H1 (cell line): ENCODE data around the gene DHX9. TPM values are rescaled to one million over a fixed set of nuclear protein-coding genes. Genes with fewer than 3 reads are reported as not detected.
A peak's percentile ranks its signal among the peaks of the same experiment; 100 is the strongest.

Experiments
- CTCF ChIA-PET: fragments of 300-600 bp; sonication (Branson Sonifier 250); formaldehyde crosslinking; loops from one replicate; lab custom pipeline; 2021; ENCODE audit not compliant: partially characterized antibody; lab: Charles Lee
- POLR2A ChIA-PET: fragments of 300-600 bp; sonication (Branson Sonifier 250); formaldehyde crosslinking; loops from one replicate; lab custom pipeline; 2021; ENCODE audit warnings: inconsistent platforms; ENCODE audit not compliant: partially characterized antibody; lab: Charles Lee
- DNase-seq, 2 experiments: peaks; one replicate each; pipeline versions ENCODE4 v3.0.0 to v3.0.0-alpha.2; 2010 to 2022; ENCODE audit warnings: low spot score in 2 of 2, low read depth in 1 of 2, mixed read lengths in 1 of 2
- FAIRE-seq: peaks from 2 replicates; lab custom pipeline; 2011; peaks lifted over from hg19 to GRCh38; lab: Jason Lieb, UNC
- H2AFZ ChIP-seq: 2 replicates; pipeline ENCODE4 v1.8.1; 2012; ENCODE audit warnings: low read length, inconsistent platforms
- H2AK5ac ChIP-seq: 2 replicates; pipeline ENCODE4 v1.6.1; 2013; ENCODE audit warnings: low read depth, low read length
- H2BK120ac ChIP-seq: replicated peaks from 2 replicates; pipeline ENCODE3; 2013; ENCODE audit warnings: low read depth, low read length, inconsistent platforms
- H2BK12ac ChIP-seq: 2 replicates; pipeline ENCODE4 v1.6.1; 2013; ENCODE audit warnings: low read depth, low read length
- H2BK15ac ChIP-seq: 2 replicates; pipeline ENCODE4 v1.6.1; 2013; ENCODE audit warnings: low read length
- H2BK20ac ChIP-seq: 2 replicates; pipeline ENCODE4 v1.6.1; 2013; ENCODE audit warnings: low read length
- H2BK5ac ChIP-seq: 2 replicates; pipeline ENCODE4 v1.6.1; 2013; ENCODE audit warnings: low read depth, low read length
- H3K14ac ChIP-seq: 2 replicates; pipeline ENCODE4 v1.6.1; 2013; ENCODE audit warnings: inconsistent platforms; ENCODE audit not compliant: insufficient read length
- H3K18ac ChIP-seq: 2 replicates; pipeline ENCODE4 v1.6.1; 2013; ENCODE audit warnings: low read length; ENCODE audit errors: extremely low read depth
- H3K23ac ChIP-seq: 2 replicates; pipeline ENCODE4 v1.6.1; 2013; ENCODE audit warnings: inconsistent platforms; ENCODE audit not compliant: insufficient read length
- H3K23me2 ChIP-seq: 2 replicates; pipeline ENCODE4 v1.6.1; 2013; ENCODE audit warnings: low read depth, low read length
- H3K27ac ChIP-seq: 2 replicates; pipeline ENCODE4 v1.6.1; 2011; ENCODE audit warnings: low read depth, low read length, inconsistent platforms
- H3K27me3 ChIP-seq, 4 experiments: replicated peaks in 1 of 4; 1 replicate in 1 of 4; 2 replicates in 3 of 4; pipeline versions ENCODE4 v1.6.1 to v1.8.1; 2011 to 2013; ENCODE audit warnings: low read length in 3 of 4, mild to moderate bottlenecking in 3 of 4, inconsistent platforms in 2 of 4, mixed read lengths in 2 of 4, moderate library complexity in 1 of 4; ENCODE audit not compliant: control insufficient read depth in 3 of 4, insufficient read depth in 3 of 4; ENCODE audit errors: extremely low read depth in 1 of 4
- H3K36me3 ChIP-seq, 4 experiments: 2 replicates each; pipeline versions ENCODE4 v1.6.1 to v1.8.1; 2011 to 2013; ENCODE audit warnings: mild to moderate bottlenecking in 4 of 4, low read length in 3 of 4, moderate library complexity in 2 of 4, control low read depth in 1 of 4, inconsistent platforms in 1 of 4; ENCODE audit not compliant: insufficient read depth in 4 of 4, control insufficient read depth in 2 of 4
- H3K4ac ChIP-seq: replicated peaks from 2 replicates; pipeline ENCODE3; 2013; ENCODE audit warnings: low read length, low read depth, mixed read lengths, inconsistent platforms; ENCODE audit not compliant: insufficient read length
- H3K4me1 ChIP-seq, 4 experiments: replicated peaks in 1 of 4; 1 replicate in 1 of 4; 2 replicates in 3 of 4; pipeline versions ENCODE4 v1.6.1 to v1.8.1; 2011 to 2013; ENCODE audit warnings: low read length in 3 of 4, inconsistent platforms in 2 of 4, mixed read lengths in 1 of 4; ENCODE audit not compliant: insufficient read depth in 4 of 4, control insufficient read depth in 3 of 4
- H3K4me2 ChIP-seq, 2 experiments: 2 replicates each; pipeline versions ENCODE4 v1.6.1 to v1.8.1; 2011 to 2013; ENCODE audit warnings: low read depth in 2 of 2, low read length in 2 of 2, control low read depth in 1 of 2, inconsistent platforms in 1 of 2, mild to moderate bottlenecking in 1 of 2; ENCODE audit not compliant: insufficient read depth in 1 of 2
- H3K4me3 ChIP-seq, 4 experiments: fragments of 200-600, 300-600 bp in 1 of 4; sonication (generic), shearing (Covaris generic), sonication (Bioruptor Twin) in 1 of 4; 2 replicates each; pipeline versions ENCODE4 v1.5.1 to v1.8.1; 2011 to 2016; ENCODE audit warnings: low read length in 4 of 4, low read depth in 3 of 4, control low read depth in 2 of 4, inconsistent platforms in 2 of 4, mild to moderate bottlenecking in 2 of 4, mixed read lengths in 1 of 4, moderate library complexity in 1 of 4; ENCODE audit not compliant: insufficient read depth in 2 of 4; ENCODE audit errors: extremely low read depth in 1 of 4
- H3K56ac ChIP-seq: replicated peaks from 2 replicates; pipeline ENCODE3; 2013; ENCODE audit warnings: low read depth, mild to moderate bottlenecking, mixed read lengths, low read length, inconsistent platforms; ENCODE audit not compliant: insufficient read length
- H3K79me1 ChIP-seq: 2 replicates; pipeline ENCODE4 v1.6.1; 2013; ENCODE audit warnings: low read depth, low read length, control low read depth
- H3K79me2 ChIP-seq, 2 experiments: 2 replicates each; pipeline versions ENCODE4 v1.6.1 to v1.8.1; 2012 to 2013; ENCODE audit warnings: low read length in 2 of 2, mild to moderate bottlenecking in 2 of 2, inconsistent platforms in 1 of 2; ENCODE audit not compliant: insufficient read depth in 2 of 2, control insufficient read depth in 1 of 2
- H3K9ac ChIP-seq, 4 experiments: replicated peaks in 1 of 4; 1 replicate in 1 of 4; 2 replicates in 3 of 4; pipeline versions ENCODE4 v1.6.1 to v1.8.1; 2011 to 2013; ENCODE audit warnings: low read depth in 3 of 4, low read length in 3 of 4, control low read depth in 2 of 4, mild to moderate bottlenecking in 2 of 4, moderate library complexity in 2 of 4, inconsistent platforms in 1 of 4; ENCODE audit errors: extremely low read depth in 1 of 4
- H3K9me3 ChIP-seq, 2 experiments: 2 replicates each; pipeline versions ENCODE4 v1.6.1 to v1.8.1; 2012 to 2013; ENCODE audit warnings: mild to moderate bottlenecking in 2 of 2, moderate library complexity in 2 of 2, control low read depth in 1 of 2, inconsistent platforms in 1 of 2, low read depth in 1 of 2, low read length in 1 of 2, mixed read lengths in 1 of 2; ENCODE audit not compliant: insufficient read depth in 2 of 2
- H4K20me1 ChIP-seq, 2 experiments: replicated peaks in 1 of 2; 2 replicates each; pipeline versions ENCODE3 to v1.8.1; 2011 to 2013; ENCODE audit warnings: inconsistent platforms in 2 of 2, low read length in 2 of 2, mild to moderate bottlenecking in 1 of 2; ENCODE audit not compliant: insufficient read depth in 2 of 2, control insufficient read depth in 1 of 2
- H4K5ac ChIP-seq: 2 replicates; pipeline ENCODE4 v1.6.1; 2013; ENCODE audit warnings: low read length, low read depth, mixed read lengths, inconsistent platforms; ENCODE audit not compliant: insufficient read length
- H4K8ac ChIP-seq: 2 replicates; pipeline ENCODE4 v1.8.0; 2013; ENCODE audit warnings: mild to moderate bottlenecking, moderate library complexity, low read length, inconsistent platforms; ENCODE audit not compliant: insufficient read depth; ENCODE audit errors: extremely low read depth
- H4K91ac ChIP-seq: replicated peaks from 2 replicates; pipeline ENCODE3; 2013; ENCODE audit warnings: low read length, mixed read lengths, inconsistent platforms; ENCODE audit not compliant: insufficient read length
- HDAC6 ChIP-seq: IDR thresholded peaks from one replicate; pipeline ENCODE4 v1.7.1; 2012; ENCODE audit warnings: low read depth, mild to moderate bottlenecking, inconsistent platforms, low read length, moderate library complexity
- KDM1A ChIP-seq: fragments of 200-600, 300-600 bp; sonication (generic); IDR thresholded peaks from 2 replicates; pipeline ENCODE4 v1.7.1; 2016; ENCODE audit warnings: mild to moderate bottlenecking, low read length, borderline replicate concordance
- RNF2 ChIP-seq: fragments of 200-900, 300-1000 bp; sonication (generic); IDR thresholded peaks from 2 replicates; pipeline ENCODE4 v1.7.1; 2016; ENCODE audit warnings: borderline replicate concordance, low read depth, mild to moderate bottlenecking, antibody characterized with exemption, low read length; ENCODE audit not compliant: poor library complexity, severe bottlenecking; ENCODE audit errors: missing control alignments
- WGBS, 2 experiments: shearing (Covaris generic) in 1 of 2; methylation state at CpG; one replicate each; pipeline versions ENCODE4 v1.1.6 to v1.1.7; 2013 to 2015; ENCODE audit warnings: low lambda C conversion rate in 2 of 2, mixed read lengths in 2 of 2, inconsistent platforms in 1 of 2, low coverage in 1 of 2, missing lambda C conversion rate in 1 of 2; ENCODE audit not compliant: insufficient replicate concordance in 2 of 2, insufficient coverage in 1 of 2, insufficient read length in 1 of 2; ENCODE audit errors: extremely low coverage in 1 of 2, missing lambda C conversion rate in 1 of 2; 5-methylcytosine and 5-hydroxymethylcytosine counted together
- polyA plus RNA-seq, 7 experiments: library from polyadenylated mRNA; depleted of rRNA in 3 of 7; stranded (reverse) in 5 of 7; unstranded in 2 of 7; fragments of >200 nt in 5 of 7; fragments of 200-250 nt in 2 of 7; gene quantifications; 1 replicate in 5 of 7; 2 replicates in 1 of 7; 4 replicates in 1 of 7; pipeline versions ENCODE4 v1.2.1 to v1.2.3, GENCODE V29; 2011 to 2013; ENCODE audit warnings: missing spikeins in 2 of 7, mixed read lengths in 2 of 7
- total RNA-seq: library from RNA; stranded (reverse); fragmentation: NEBNext Ultra II Directional; extraction: Animal tissue kit (Norgen Biotek cat#: 25700); gene quantifications from 2 replicates; pipeline ENCODE4 v1.2.1, GENCODE V29; 2021
- TF ChIP-seq, protein P1 (sequence below): IDR thresholded peaks from 2 replicates; pipeline ENCODE4 v1.6.1; 2012; ENCODE audit warnings: inconsistent platforms

Gene DHX9
- total and polyA plus RNA-seq, 2 of the 8 experiments (the other 6 are each of a cell fraction or from before 2014, with no cell fraction given), result 153 to 333 TPM

GRCh38 chr1:182802006-182802803, 36.9 kb upstream of the DHX9 start:
- Histone ChIP-seq H3K23ac (no peak overlapping the region), H3K4ac (no peak overlapping the region), H3K79me2 (no peaks in the 10 kb centered on the region), H4K20me1 (no peaks in the 10 kb centered on the region), H2BK120ac (no peak overlapping the region), H3K56ac (no peak overlapping the region), H2BK20ac (0 out of 2 replicates have a peak overlapping the region, but pooled peaks have one; percentile 3), H2AK5ac (no peak overlapping the region), H2BK12ac (no peak overlapping the region), H3K4me1 (peaks cover 3 to 16% (median 9%) of the 10 kb centered on the region in 4 experiments; a peak in 6 of 7 replicates), H3K4me3 (no peak overlapping the region), H4K5ac (no peak overlapping the region), H3K9me3 (no peaks in the 10 kb centered on the region), H4K91ac (no peak overlapping the region), H3K14ac (no peak overlapping the region), H3K27me3 (no peaks in the 10 kb centered on the region), H3K27ac (no peak overlapping the region), H3K79me1 (no peaks in the 10 kb centered on the region), H2BK15ac (no peak overlapping the region), H3K36me3 (no peaks in the 10 kb centered on the region), H3K9ac (no peak overlapping the region), H4K8ac (no peak overlapping the region), H3K18ac (no peak overlapping the region; the same call in 1 of the 2 replicates), H2AFZ (no peak overlapping the region), H2BK5ac (no peak overlapping the region), H3K23me2 (no peaks in the 10 kb centered on the region), H3K4me2 (peak overlapping the region in 1 of 2 experiments; percentile 60; a peak in 2 of 4 replicates)
- ChIA-PET POLR2A (interaction anchor here (0.6 to 1.2 kb wide), 4 partner anchors 11 to 174 kb away, joined by 3 to 4 read pairs (median 3); no protein-coding TSS in a partner anchor), CTCF (interaction anchor here (0.9 to 23.0 kb wide), 3 partner anchors 12 to 199 kb away, joined by 4 to 1131 read pairs (median 118); partner anchors contain the start of genes RGS16 and RNASEL)
- WGBS, 2 experiments, result 71% methylated on average over 4 of the region's 4 CpGs; no CpG with 5 or more reads in 1 of the 2 experiments
- FAIRE-seq (no peak), DNase-seq (no peak)
- TF ChIP-seq KDM1A (no peak), HDAC6 (no peak), RNF2 (no peak)
- TF ChIP-seq, protein P1, sequence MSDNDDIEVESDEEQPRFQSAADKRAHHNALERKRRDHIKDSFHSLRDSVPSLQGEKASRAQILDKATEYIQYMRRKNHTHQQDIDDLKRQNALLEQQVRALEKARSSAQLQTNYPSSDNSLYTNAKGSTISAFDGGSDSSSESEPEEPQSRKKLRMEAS, result no peak
